Stomach (tissue), 4 donors: ENCODE measurements around the gene RNU6-8.

ENCODE experiments used
- EP300 ChIP-seq: sonication (generic); formaldehyde crosslinking; IDR thresholded peaks from one replicate; pipeline ENCODE4 v1.6.1; 2017; ENCODE audit warnings: antibody characterized with exemption
- POLR2A ChIP-seq, 4 donors: fragments of 450-650 bp; IDR thresholded peaks; one replicate each; pipeline ENCODE4 v1.6.1; 2016; ENCODE audit warnings: antibody characterized with exemption in 4 of 4, control low read depth in 2 of 4, mild to moderate bottlenecking in 1 of 4, moderate library complexity in 1 of 4
- POLR2AphosphoS5 ChIP-seq, 3 donors: sonication (generic); formaldehyde crosslinking; IDR thresholded peaks; one replicate each; pipeline ENCODE4 v1.6.1; 2016; ENCODE audit warnings: antibody characterized with exemption in 3 of 3
- TF ChIP-seq, protein P1 (sequence below), 7 experiments: fragments of 450-650 bp in 4 of 7; fragments of 200-600 bp in 3 of 7; sonication (generic) in 3 of 7; IDR thresholded peaks; one replicate each; pipeline ENCODE4 v1.5.1; 2016 to 2019; ENCODE audit warnings: antibody characterized with exemption in 7 of 7, control low read depth in 2 of 7, mild to moderate bottlenecking in 1 of 7

DNA sequence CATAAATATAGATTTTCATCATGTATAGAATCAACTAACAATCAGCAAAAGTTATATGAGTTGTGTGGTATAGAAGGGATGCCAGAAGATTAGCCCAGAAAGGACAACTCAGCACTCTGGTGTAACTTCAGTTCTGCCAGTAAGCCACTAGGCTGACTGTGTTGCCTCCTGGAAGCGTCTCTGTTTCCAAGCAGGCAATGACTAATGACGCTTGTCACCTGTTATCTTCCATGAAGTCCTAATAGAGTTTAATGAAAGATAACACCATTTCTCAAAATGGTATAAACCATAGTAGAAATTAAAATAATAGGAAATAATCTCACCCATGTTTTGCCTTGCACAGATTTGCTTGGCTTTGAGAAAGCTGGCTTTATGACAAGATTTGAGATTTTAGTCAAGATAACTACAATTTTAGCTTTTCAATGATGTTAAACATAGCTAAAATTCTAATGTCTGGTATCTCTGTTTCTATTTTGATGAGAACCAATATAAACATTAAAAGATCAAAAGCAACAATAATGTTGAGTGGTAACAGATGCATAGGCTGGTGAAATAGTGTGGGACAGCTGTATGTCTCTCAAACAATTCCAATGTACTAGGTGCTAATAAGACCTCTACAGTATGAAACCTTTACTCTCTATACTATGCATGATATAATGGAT lies 10.2 kb downstream of the RNU6-8 start:
- TF ChIP-seq, protein P1, sequence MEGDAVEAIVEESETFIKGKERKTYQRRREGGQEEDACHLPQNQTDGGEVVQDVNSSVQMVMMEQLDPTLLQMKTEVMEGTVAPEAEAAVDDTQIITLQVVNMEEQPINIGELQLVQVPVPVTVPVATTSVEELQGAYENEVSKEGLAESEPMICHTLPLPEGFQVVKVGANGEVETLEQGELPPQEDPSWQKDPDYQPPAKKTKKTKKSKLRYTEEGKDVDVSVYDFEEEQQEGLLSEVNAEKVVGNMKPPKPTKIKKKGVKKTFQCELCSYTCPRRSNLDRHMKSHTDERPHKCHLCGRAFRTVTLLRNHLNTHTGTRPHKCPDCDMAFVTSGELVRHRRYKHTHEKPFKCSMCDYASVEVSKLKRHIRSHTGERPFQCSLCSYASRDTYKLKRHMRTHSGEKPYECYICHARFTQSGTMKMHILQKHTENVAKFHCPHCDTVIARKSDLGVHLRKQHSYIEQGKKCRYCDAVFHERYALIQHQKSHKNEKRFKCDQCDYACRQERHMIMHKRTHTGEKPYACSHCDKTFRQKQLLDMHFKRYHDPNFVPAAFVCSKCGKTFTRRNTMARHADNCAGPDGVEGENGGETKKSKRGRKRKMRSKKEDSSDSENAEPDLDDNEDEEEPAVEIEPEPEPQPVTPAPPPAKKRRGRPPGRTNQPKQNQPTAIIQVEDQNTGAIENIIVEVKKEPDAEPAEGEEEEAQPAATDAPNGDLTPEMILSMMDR (IDR thresholded peaks at IDR 0.05) = no peak
- no peak for TF ChIP-seq POLR2A (IDR thresholded peaks at IDR 0.05)
- TF ChIP-seq POLR2AphosphoS5 (IDR thresholded peaks at IDR 0.05) = no peak
- TF ChIP-seq EP300 = no peak
